K562 (cell line): Measurements from ENCODE around the gene DNAJB4. TPM values are rescaled to one million over a fixed set of nuclear protein-coding genes. Genes with fewer than 3 reads are reported as not detected.

Experiments
- ARID1B ChIP-seq: fragments of 450-650 bp; IDR thresholded peaks from 2 replicates; pipeline ENCODE4 v1.6.1; 2016; ENCODE audit warnings: antibody characterized with exemption, mild to moderate bottlenecking, inconsistent platforms
- CREB5 ChIP-seq: fragments of 250-450 bp; sonication (Bioruptor Pico); IDR thresholded peaks from 2 replicates; pipeline ENCODE4 v1.5.0; 2020; ENCODE audit warnings: mild to moderate bottlenecking
- IFI16 ChIP-seq: fragments of 250-450 bp; sonication (Bioruptor Pico); IDR thresholded peaks from 2 replicates; pipeline ENCODE4 v2.1.2; 2022; ENCODE audit warnings: mild to moderate bottlenecking, inconsistent platforms
- PTTG1 ChIP-seq: fragments of 450-650 bp; IDR thresholded peaks from 2 replicates; pipeline ENCODE4 v1.6.1; 2016; ENCODE audit warnings: low read depth, mild to moderate bottlenecking, missing genetic modification characterization, missing compliant biosample characterization
- RAD21 ChIP-seq, 2 experiments: fragments of 250-450 bp in 1 of 2; fragments of 450-650 bp in 1 of 2; sonication (Bioruptor Pico) in 1 of 2; formaldehyde crosslinking in 1 of 2; IDR thresholded peaks in 1 of 2; conservative IDR thresholded peaks in 1 of 2; 2 replicates each; pipeline versions ENCODE4 v1.4.0 to v1.8.0; 2020 to 2022; ENCODE audit warnings: mild to moderate bottlenecking in 2 of 2, moderate library complexity in 1 of 2
- RAD51 ChIP-seq: fragments of 450-650 bp; IDR thresholded peaks from 2 replicates; pipeline ENCODE4 v1.7.1; 2016; ENCODE audit warnings: low read depth, mild to moderate bottlenecking, borderline replicate concordance
- TBP ChIP-seq: optimal IDR thresholded peaks from 2 replicates; pipeline ENCODE3; 2011; ENCODE audit warnings: low read depth, low read length, improper control_type of control experiment
- TGIF2 ChIP-seq: sonication (generic); formaldehyde crosslinking; IDR thresholded peaks from 2 replicates; pipeline ENCODE4 v1.8.1; 2022; ENCODE audit warnings: mild to moderate bottlenecking, missing genetic modification reagents, moderate library complexity
- ZBTB1 ChIP-seq: sonication (generic); formaldehyde crosslinking; IDR thresholded peaks from 2 replicates; pipeline ENCODE4 v1.8.1; 2023; ENCODE audit warnings: missing genetic modification reagents, low read depth, mild to moderate bottlenecking, borderline replicate concordance
- ZNF668 ChIP-seq: fragments of 250-450 bp; sonication (Bioruptor Pico); IDR thresholded peaks from 2 replicates; pipeline ENCODE4 v1.8.0; 2022; ENCODE audit warnings: mild to moderate bottlenecking, inconsistent platforms
- polyA plus RNA-seq, 8 experiments: library from polyadenylated mRNA; depleted of rRNA in 4 of 8; stranded (reverse) in 5 of 8; unstranded in 3 of 8; fragments of >200 nt; fragmentation: Nextera tagmentation in 2 of 8; fragmentation: Illumina TruSeq in 1 of 8; extraction: Ambion mirVana in 2 of 8; extraction: Trizol in 1 of 8; gene quantifications; 2 replicates each; pipeline versions ENCODE4 v1.2.1 to v1.2.3, GENCODE V29; 2011 to 2014; ENCODE audit warnings: inconsistent platforms in 1 of 8, missing spikeins in 1 of 8
- total RNA-seq, 7 experiments: library from RNA; depleted of rRNA in 6 of 7; stranded (reverse); fragments of >200 nt in 6 of 7; fragmentation: Illumina TruSeq in 2 of 7; extraction: Trizol in 2 of 7; gene quantifications; 2 replicates each; pipeline versions ENCODE4 v1.2.1 to v1.2.3, GENCODE V29; 2011 to 2021; ENCODE audit warnings: low replicate concordance in 1 of 7
- TF ChIP-seq, protein P1 (sequence below), 2 experiments: fragments of 450-650 bp in 1 of 2; sonication (generic) in 1 of 2; formaldehyde crosslinking in 1 of 2; IDR thresholded peaks; 2 replicates each; pipeline versions ENCODE4 v1.7.1 to v1.9.0; 2016 to 2022; ENCODE audit warnings: inconsistent platforms in 1 of 2, mild to moderate bottlenecking in 1 of 2, missing genetic modification reagents in 1 of 2
- TF ChIP-seq, protein P2 (sequence below): fragments of 250-450 bp; sonication (Bioruptor Pico); IDR thresholded peaks from 2 replicates; pipeline ENCODE4 v1.5.0; 2021

DNAJB4 gene
- total and polyA plus RNA-seq, 9 of the 15 experiments (the other 6 are each of a cell fraction or from before 2014, with no cell fraction given), result 8.5 to 27.7 (median 19.8) TPM

- TF ChIP-seq, protein P1, sequence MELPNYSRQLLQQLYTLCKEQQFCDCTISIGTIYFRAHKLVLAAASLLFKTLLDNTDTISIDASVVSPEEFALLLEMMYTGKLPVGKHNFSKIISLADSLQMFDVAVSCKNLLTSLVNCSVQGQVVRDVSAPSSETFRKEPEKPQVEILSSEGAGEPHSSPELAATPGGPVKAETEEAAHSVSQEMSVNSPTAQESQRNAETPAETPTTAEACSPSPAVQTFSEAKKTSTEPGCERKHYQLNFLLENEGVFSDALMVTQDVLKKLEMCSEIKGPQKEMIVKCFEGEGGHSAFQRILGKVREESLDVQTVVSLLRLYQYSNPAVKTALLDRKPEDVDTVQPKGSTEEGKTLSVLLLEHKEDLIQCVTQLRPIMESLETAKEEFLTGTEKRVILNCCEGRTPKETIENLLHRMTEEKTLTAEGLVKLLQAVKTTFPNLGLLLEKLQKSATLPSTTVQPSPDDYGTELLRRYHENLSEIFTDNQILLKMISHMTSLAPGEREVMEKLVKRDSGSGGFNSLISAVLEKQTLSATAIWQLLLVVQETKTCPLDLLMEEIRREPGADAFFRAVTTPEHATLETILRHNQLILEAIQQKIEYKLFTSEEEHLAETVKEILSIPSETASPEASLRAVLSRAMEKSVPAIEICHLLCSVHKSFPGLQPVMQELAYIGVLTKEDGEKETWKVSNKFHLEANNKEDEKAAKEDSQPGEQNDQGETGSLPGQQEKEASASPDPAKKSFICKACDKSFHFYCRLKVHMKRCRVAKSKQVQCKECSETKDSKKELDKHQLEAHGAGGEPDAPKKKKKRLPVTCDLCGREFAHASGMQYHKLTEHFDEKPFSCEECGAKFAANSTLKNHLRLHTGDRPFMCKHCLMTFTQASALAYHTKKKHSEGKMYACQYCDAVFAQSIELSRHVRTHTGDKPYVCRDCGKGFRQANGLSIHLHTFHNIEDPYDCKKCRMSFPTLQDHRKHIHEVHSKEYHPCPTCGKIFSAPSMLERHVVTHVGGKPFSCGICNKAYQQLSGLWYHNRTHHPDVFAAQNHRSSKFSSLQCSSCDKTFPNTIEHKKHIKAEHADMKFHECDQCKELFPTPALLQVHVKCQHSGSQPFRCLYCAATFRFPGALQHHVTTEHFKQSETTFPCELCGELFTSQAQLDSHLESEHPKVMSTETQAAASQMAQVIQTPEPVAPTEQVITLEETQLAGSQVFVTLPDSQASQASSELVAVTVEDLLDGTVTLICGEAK (IDR thresholded peaks at IDR 0.05), result no peak
- TF ChIP-seq, protein P1 (CRISPR knock-in tag; IDR thresholded peaks at IDR 0.05), result no peak
- TF ChIP-seq RAD21 (CRISPR knock-in tag; conservative IDR thresholded peaks at IDR 0.05 in 1 of 2, IDR thresholded peaks at IDR 0.05 in 1 of 2) (peak in 1 of 2 experiments; percentile 85; a peak in 2 of 4 replicates), PTTG1 (no peak), ARID1B (no peak), TGIF2 (CRISPR knock-in tag) (no peak), RAD51 (no peak), CREB5 (peak; percentile 98), ZNF668 (peak; percentile 81; the same call in 1 of the 2 replicates), TBP (no peak), IFI16 (no peak), ZBTB1 (no peak)
- TF ChIP-seq, protein P2, sequence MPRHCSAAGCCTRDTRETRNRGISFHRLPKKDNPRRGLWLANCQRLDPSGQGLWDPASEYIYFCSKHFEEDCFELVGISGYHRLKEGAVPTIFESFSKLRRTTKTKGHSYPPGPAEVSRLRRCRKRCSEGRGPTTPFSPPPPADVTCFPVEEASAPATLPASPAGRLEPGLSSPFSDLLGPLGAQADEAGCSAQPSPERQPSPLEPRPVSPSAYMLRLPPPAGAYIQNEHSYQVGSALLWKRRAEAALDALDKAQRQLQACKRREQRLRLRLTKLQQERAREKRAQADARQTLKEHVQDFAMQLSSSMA (CRISPR knock-in tag), result peak; percentile 97
Observed at GRCh38 chr1:78003882-78004718, 639 bp upstream of the DNAJB4 start (continued).
